ENCODE measurements around the gene USP2.

USP2 gene

DNA sequence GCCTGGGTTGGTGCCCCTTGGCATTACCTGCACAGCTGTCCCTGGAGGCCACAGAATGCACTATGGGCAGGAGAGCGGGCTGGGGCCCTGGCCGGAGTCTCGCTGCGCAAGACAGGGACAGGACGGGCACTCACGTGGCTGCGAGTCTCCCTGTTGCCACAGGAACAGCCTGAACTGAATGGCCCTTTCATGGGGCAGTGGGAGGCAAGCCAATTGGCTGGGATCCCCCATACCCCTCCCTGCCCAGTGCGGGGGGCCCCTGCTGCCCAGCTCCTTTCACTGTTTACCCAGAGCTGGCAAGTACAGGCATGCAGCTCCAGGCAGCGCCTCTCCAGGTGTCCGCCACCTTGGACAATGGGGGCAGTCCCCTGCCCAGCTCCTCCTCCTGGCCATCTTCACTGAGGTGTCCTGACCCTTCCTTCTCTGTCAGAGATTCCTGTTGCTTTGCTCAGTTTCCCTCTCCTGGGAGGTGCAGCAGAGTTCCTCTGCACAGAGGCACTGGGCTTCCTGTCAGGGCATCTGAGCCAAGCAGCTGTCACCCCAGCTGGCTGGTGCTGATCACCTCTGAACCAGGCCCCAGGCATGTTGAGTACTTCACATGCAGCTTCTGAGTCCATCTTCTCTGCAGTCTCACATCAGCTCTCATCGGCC is 5.2 kb downstream of the USP2 start:
- peak; percentile 72 for DNase-seq

DNA sequence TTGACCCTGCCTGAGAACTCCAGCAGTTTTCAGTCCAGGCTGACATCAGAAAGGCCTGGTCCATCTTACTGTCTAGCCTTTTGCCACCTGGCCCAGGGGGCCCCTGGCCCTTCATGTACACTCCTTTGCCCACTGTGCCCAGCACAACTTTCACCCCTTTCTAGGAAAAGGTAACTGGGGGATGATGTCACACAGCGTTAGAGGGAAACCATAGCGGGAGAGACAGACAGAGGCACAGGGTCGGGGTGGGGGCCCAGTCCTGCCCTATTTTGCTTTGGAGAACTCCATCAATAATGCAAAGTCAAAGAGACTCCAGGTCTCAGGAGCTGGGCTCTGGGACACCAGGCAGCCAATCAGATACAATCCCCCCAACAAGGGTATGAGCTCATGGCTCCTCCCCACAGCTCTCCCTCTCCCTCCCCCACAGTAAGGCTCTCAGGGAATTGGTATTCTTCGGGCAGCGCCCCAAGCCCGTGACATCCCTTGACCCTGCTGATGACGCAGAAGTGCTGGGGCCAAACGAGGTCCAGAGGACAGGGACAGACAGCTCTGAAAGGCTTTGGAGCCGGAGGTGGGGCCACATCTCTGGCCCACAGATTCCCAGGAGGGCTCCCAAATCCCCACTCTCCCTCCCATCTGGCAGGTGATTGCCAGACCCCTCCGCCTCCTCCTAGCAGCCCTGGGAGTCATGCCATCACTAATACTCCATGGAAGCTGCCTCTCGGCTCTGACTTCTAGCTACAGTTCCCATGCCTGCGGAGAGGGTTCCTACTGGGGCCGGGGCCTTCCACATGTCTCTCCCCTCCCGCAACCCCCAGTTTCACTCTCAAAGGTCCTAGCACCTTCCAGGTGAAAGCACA is 5.9 kb downstream of the USP2 start:
- DNase-seq, result peak; percentile 79

DNA sequence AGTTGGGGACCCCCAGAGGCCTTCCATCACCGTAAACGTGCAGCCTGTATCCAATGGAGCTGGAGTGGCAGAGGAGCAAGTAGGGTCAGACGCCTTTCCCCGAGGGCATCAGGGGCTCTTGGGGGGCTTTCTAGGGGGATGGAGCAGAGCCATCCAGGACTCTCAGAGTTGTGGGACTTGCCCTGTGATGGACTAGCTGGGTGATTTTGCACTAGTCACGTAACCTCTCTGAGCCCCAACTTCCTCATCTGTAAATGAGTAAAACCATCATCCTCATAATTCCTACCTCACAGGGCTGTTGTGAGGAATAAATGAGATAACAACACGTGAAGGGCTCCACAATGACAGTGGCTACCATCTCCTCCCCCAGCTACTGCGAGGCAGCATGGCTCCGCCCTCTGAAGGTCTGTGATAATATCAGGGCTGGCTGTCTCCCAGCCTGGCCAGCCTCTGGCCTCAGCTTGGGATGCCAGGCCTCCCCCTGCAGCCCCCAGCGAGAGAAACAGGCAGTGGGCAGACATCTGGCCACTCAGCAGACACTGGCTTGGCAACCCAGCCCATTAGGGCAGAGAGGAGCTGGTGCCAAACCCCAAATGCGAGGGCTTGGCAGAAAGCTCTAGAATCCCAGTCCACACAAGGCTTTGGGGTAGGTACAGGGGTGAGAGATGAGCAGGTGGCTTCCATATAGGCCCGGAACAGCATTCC is 6.7 kb downstream of the USP2 start:
- DNase-seq, result peak; percentile 41

DNA sequence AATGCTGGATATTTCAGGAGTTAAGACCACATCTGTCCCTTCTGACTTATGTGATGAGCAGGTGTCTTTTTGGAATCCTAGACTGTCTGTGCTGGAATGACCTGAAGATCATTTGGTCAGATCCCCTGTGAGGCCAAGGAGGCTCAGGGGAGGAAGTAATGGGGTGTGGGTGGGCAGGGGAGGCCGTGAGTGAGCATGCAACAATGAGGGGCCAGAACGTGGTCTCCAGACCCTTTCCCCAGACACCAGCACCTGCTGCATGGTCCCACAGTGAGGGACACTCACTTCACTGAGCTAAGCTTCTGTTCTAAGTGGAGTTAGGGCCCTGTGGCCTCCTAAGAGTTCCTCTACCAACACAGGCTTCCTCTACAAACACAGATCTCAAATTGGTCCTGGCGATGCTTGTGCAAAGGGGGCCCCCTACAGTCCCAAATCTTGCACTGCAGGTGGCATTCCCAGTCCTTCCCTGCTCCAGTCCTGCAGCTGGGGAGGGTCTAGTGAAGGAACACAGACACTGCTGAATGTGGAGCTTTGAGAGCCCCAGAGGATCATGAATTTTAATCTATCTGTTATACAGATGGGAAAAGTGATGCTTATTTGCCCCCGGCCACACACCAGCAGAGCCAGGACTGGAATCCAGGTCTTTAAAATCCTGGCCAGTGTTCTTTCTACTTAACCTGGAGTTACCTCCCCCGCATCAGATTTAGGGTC is 7.4 kb downstream of the USP2 start:
- DNase-seq, result peak; percentile 89

DNA sequence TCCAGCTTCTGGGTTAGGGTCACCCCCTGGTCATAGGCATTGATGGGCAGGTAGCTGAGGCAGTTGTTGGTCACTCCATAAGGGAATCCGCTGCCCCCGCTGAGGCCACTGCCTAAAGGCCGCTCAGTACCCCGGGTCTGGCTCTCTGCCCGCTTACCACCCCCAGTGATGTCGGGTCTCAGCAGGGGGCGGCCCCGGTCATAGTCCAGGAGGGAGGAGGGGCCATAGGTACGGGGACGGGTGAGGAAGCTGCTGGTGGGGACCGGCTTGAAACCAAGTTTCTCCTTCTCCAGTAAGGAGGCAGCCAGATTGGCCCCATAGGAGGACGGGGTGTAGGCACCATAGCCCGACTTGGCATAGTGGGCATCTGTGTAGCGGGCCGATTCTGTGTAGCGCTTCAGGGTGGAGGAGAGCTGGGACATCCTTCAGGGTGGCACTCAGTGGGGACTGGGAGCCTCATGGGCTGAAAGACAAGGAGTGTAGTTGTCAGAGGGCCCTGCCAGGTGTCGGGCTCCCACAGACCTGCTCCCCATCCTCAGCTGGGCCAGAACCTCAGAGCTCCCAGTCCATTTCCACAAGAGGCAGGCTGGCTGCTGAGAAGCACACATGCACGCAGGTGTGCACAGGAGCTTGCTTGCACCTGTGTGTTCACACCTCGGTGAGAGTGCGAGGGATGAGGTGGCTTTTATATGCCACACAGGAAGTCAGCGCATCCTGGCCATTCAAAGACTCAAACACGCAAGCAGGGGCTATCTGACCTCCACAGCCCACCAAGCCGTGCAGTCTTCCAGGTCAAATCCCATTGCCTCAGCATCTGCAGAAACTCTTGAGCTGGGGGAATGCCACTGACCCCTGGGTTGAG is 8.2 kb downstream of the USP2 start:
- no peak for DNase-seq

DNA sequence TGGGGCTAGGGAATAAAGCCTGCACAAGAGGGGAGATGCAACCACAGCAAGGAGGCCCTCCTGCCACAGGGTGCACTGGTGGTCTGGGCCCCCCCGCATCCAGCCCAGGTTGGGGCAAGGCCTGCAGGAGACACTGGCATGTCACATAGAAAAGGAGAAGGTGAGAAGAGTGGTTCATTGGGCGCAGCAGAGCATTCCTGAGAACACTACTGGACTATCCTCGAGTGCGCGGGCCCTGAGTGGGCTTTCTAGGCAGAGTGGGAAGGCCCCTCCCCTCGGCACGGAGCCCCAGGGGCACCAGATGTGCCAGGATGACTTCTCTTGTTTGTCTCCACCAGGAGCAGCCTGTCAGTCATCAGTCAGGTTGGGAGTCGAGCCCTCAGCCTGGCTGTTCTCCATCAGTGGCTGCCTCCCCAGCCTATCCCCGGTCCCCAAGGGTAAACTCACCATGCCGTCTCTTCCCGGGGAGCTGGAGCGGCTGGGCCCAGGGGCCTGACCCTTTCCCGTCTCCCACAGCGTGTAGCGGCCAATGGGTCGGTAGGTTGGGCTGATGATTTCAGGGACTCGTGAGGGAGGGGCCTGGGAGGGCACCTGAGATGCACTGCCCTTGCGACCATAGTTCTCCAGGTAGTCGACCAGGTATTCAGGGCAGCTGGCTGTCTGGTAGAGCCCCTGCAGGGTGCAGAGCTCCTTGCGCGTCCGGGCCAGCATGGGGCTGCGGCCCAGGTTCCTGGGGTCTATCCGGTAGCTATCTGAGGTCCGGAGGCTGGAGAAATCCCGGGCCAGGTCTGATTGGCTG is 9.0 kb downstream of the USP2 start:
- no peak for DNase-seq

DNA sequence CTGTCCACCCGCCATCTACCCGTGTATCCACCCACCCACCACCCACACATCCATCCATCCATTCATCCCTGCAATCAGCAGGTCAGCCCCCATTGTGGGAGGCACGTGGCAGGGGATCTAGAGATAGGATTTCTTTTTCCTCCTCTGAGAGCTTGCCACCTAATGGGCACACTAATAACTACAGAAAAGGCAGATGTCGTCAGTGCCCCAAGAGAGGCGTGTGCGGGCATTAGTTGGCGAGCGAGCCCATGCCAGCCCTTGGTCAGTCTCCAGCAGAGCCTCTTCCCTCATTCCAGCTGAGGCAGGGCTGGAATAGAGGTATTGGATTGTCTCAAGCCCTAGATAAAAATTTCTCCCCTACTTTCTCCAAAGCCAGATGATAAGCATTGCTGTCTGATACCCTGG is 9.7 kb downstream of the USP2 start:
- DNase-seq, result peak; percentile 67

DNA sequence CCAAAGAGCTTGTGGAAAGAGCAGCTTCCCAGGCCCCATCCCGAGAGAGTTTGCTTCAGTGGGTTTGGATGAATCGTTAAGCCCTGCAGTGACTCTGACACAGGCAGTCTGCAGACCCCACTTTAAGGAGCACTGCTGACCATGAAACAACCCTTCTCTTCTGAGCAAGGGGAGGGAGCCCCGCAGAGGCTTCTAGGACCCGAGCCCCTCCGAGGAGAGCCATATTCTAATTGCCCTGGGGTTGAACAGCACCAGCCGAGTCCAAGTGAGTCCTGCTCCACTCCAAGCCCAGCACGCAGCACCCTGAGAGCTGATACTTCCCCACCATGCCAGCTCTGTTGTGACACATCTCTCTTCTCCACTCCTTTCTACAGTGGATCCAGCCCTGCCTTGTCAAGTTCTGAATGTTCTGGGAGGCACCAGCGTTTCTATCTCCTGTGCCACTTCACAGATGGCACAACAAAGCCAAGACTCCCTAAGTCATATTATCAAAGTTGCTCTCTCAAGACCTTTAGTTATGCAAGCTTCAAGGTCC is 10.4 kb downstream of the USP2 start:
- no peak for DNase-seq

DNA sequence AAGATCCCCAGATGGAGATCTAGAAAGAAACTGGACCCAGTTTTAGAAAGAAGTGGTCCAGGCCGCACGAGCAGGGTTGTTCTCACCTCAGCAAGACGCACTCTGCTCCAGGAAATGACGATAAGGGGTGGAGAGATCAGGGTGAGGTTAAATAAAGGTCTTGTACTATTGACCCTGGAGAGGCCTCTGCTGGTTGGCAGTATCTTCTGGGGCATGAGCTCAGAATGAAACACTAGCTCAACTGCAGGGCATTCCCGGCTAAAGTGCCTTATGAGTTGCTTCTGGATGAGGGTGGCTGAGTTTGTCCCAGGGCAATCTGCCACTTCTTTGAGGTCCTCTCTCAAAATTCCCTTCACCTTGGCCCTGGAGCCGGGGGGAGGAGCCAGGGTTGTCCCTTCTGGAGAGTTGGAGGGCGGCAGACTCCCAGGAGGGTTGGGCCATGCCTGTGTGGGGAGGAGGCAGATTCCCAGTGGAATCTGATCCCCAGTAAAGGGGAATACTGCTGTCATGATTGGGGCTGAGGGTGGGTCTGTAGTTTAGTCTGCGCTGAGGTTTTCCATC is 10.9 kb downstream of the USP2 start:
- peak; percentile 68 for DNase-seq

DNA sequence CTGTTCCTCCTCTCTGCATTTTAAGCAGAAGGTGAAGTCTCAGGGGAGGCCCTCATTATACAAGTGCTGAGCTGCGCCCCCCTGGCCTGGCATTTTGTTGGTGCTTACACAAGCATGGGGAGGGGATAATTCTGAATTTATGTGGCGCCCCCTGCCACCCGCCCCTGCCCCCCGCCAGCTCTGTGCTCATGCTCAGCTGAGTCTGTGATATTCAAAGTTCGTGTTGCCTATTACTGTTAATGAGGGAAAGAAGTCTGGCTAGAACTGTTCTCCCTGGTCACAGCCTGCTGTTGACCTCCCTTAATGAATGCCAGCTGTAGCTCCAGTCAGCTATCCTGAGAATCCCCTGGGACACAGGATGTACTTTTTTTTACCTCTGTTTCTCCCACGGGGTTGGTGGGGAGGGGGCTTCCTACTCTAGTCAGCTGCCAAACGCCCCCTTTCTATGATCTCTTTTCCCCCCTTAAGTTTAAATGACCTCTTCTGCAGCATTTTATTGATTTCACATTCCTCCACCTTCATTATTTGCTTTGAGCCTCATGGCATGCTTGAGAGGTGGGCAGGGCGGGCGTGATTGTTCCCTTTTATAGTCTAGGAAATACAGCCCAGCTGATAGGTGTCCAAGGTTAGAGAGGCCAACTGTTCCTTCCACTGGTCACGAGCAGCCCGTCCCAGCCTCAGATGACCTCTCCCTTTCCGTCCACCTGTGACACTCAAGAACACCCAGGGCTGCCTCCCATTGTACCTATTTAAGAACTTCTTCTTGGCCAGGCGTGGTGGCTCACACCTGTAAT is 12.2 kb downstream of the USP2 start:
- peak; percentile 66 for DNase-seq

DNA sequence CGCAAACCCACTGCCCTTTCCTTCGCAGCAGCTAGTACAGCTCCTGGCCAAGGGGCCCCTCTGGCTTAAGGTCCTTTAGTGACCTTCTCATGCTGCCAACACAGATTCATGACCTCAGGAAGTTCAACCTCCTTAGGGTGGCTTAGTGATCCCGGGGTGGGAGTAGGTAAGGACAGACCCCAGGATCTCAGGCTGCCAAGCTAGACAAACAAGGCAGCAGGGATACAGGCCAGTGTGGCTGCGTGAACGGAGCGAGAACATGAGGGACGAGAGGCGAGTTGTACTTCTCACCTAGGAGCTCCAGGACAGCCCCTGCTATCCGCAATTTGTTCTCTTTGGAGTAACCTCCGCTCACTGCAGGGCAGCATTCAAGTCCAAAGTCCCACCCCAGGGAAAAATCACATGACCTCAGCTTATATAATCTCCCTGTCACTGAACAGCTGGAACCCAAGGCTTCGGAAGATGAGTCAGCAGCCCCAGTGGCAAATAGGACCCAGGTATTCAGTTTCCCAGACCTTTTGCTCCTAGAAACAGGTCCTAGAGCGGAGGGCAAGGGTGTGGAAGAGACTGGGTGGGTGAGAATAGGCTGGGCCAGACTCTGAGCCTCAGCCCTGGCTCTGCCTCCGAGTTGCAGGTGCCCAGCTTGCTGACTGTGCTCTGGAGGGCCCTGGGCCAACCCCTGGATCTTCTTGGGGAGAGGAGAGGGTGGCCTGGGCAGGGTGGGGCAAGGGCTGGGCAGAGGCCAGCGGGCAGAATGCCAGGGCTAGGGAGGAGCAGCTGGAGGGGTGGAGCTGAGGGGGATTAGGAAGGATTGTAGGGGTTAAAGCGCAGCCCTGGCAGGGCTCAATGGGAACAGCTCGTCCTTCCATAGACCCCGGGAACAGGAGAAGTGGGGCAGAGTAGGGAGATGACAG is 13.1 kb downstream of the USP2 start:
- peak; percentile 94 for DNase-seq

DNA sequence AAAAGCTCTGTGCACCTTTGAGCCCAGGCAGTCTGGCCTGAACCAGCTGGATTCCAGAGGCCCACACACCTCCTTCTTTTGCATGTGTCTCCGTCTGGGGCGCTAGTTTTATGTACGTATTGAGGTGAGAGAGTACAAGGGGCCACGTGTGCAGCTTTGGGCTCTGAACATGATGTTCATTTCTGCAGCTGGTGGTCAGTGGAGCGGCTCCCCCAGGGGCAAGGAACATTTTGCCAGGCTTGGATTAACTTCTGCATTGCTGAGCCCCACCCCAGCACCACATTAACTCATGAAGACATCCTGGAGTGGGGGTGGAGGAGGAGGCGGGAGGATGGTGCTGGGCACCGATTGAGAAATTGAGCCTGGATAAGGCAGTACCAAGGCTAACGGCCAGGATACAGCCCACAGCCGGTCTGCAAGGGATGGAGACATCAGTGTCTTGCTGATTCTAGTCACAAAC is 13.8 kb downstream of the USP2 start:
- DNase-seq, result no peak

DNA sequence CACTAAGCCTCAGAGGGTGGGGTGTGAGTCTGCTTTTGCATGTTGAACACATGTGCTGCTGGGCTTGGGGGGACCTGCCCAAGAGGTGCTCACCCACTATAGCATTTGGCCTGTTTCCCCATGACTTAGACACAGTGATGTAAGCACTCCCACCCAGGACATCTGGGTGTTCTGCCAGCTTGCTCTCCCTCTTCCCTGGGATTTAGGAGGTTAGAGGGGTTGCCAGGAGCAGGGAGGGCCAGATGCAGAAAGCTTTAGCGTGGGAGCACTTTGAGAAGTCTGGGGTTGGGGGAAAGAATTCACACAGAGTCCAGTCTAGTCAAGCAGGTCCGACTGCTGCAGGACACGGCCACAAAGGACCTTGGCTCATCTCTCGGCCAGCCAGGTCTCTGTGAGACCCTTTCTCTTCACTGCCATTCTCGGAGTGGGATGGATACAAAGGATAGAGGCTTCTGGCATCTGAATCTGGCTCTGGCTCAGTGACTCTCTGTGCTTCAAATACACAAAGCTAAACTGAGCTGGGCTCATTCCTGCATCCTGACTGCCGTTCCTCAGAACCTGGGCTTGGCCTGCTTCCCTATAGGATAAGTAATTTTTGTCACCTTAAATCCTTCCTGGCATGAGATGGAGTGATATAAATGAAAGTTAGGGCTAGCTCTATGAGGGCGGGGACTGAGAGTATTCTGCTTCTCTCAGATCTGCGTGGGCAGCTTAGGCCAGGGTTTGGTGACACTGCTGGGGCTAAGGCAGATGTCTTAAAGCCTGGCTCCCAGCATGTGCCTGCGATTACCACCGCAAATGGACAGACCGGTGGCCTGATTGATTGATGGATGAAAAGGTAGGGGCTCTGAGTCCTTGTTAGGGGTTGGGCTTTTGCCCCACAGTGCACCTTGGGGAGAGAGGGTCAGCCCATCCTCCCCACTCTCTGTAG is 14.5 kb downstream of the USP2 start:
- DNase-seq, result peak; percentile 66

DNA sequence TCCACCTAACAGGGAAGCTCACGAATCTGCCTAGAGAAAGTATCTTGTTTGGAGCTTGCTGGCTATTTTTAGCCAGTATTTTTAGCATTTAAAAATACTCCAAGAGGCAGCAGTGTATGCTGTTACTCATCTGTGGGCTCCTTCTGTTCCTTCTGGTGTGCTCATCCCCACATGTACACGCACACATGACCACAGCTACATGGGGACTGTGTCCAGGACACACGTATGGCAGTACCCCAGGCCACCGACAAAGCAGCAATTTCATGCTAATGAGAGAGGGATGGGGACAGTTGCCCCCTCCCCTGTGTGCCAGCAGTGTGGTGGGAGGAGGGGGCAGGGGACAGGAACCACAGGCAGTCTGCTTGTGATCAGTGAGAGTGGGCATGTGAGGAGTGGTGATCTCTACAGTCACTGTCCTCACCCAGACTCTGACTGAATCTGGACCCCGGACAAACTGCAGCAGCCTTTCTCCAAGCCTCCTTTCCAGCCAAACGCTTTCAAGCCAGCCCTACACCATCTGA is 16.4 kb downstream of the USP2 start:
- peak; percentile 35 for DNase-seq

DNA sequence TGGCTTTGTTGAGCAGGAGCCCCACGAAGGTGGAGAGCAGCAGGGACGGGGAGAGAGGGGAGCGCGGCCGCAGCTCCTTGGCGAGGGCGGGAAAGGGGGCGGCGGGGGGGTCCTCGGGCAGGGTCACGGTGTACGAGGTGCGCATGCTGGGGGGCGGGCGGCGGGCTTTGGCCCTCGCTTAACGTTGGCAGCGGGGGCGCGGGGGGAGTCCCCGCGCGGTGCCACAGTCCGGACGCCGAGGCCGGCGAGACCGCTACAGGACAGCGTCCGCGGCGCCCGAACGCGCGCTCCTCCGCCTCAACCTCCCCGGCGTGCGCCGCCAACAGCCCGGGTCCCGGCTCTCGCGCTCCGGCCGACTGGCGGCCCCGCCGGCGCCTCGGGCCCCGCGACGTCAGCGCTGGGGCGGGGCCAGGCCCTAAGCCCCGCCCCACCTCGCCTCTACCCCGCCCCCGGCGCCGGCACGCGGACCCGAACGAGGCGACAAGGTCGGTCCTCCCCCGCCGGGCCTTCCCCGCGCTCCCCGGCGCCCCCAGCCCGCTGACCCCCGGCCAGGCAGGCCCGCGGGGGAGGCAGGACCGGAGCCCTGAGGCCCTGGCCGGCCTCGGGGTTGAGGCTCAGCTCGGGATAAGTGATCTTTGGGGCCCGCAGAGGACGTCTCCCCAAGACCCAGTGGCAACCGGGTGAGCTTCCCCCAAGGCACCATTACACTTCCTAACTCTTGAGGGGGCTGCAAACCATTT is 17.5 kb downstream of the USP2 start:
- peak; percentile 72 for DNase-seq

DNA sequence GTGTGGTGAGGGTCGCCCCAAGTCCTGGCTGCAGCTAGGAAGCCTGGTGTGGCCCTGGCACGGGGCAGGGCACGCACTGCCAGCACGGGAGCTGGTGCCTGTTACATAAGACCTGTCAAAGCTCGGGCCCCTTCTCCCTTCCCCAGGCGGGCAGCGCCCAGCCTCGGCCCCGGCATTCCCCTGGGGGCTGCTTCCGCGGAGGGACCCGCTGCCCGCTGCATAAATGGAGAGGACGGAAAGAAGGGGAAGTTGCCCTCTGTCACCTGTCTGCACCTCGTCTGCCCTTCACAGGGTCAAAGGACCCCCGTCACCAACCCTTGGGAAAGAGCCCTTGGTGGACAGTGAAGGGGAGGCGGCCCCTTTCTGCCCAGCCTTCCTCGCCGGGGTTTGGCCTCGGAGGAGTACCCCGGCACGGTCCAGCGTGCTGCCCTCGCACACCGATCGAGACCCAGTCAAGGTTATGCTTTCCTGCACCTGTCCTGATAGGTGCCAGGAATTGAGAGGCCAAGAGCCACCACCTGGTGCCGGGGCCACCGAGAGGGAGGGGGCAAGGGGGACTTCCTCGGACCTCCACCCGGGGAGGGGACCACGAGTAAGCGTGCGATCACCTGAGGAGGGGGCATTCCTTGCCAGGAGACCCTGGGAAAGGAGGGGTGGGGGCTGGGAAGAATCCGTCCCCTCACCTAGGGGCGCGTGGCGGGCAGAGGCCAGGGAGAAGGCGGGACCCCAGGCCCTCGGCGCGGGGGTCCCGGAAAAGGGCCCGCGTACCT is 18.2 kb downstream of the USP2 start:
- no peak for DNase-seq

All from NCI-H82 (cell line).